D721Med (cell line): Measurements from ENCODE around the gene BCAP29.

ENCODE experiments used
- DNase-seq: peaks from one replicate; pipeline ENCODE4 v3.0.0; 2011; ENCODE audit warnings: low spot score; ENCODE audit not compliant: insufficient read length
- FAIRE-seq: peaks from 2 replicates; lab custom pipeline; 2011; peaks lifted over from hg19 to GRCh38; lab: Jason Lieb, UNC
- CTCF ChIP-seq: IDR thresholded peaks from 2 replicates; pipeline ENCODE4 v1.5.1; 2012; ENCODE audit warnings: mild to moderate bottlenecking, control low read depth; ENCODE audit not compliant: insufficient read depth; ENCODE audit errors: missing control alignments

The BCAP29 gene

GRCh38 chr7:107582875-107583274 lies 2.8 kb downstream of the BCAP29 start:
- TF ChIP-seq CTCF: no peak
- no peak for DNase-seq
- FAIRE-seq: no peak

DNA sequence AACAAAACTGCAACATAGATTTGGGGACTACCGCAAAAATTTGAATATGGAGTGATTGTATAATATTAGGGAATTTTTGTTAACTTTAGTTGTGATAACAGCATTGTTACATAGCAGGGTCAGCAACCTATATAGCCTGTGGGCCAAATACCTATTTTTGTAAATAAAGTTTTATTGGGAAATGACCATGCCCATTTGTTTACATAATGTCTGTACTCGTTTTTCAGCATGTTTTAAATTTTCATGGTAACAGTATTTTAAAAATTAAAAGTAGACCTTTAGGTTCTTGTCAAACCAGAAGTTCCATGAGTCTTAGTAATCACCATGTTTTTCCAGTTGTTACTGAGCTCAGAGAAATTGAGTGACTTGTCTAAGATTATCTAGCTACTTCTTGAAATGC lies 4.7 kb downstream of the BCAP29 start:
- DNase-seq (no peak), FAIRE-seq (no peak)
- no peak for TF ChIP-seq CTCF

GRCh38 chr7:107588529-107589130 lies 8.6 kb downstream of the BCAP29 start:
- DNase-seq (no peak), FAIRE-seq (no peak)
- no peak for TF ChIP-seq CTCF

GRCh38 chr7:107591421-107591820 lies 11.4 kb downstream of the BCAP29 start:
- TF ChIP-seq CTCF: no peak
- DNase-seq (no peak), FAIRE-seq (no peak)

GRCh38 chr7:107592361-107593024 lies 12.4 kb downstream of the BCAP29 start:
- FAIRE-seq (no peak), DNase-seq (no peak)
- TF ChIP-seq CTCF: no peak

GRCh38 chr7:107593025-107593410 lies 13.0 kb downstream of the BCAP29 start:
- FAIRE-seq: no peak
- no peak for TF ChIP-seq CTCF
- DNase-seq: no peak
